22Rv1 (cell line): Measurements from ENCODE around the gene OR2L8.

Experiments
- CTCF ChIP-seq: fragments of 450-650 bp; IDR thresholded peaks from 2 replicates; pipeline ENCODE4 v1.5.1; 2017; ENCODE audit warnings: mild to moderate bottlenecking
- ZFX ChIP-seq: fragments of 450-650 bp; IDR thresholded peaks from 2 replicates; pipeline ENCODE4 v1.6.1; 2017; ENCODE audit warnings: antibody characterized with exemption, borderline replicate concordance

GRCh38 chr1:247933989-247934388 is 14.7 kb upstream of the OR2L8 start:
- TF ChIP-seq CTCF: no peak
- no peak for TF ChIP-seq ZFX
